ENCODE results near the gene CAMTA1. TPM values are rescaled to one million over a fixed set of nuclear protein-coding genes. Genes with fewer than 3 reads are reported as not detected.

Gene CAMTA1
- total and polyA plus RNA-seq, 12 donors, result 123 to 265 (median 142) TPM

- Histone ChIP-seq H3K27ac (no peak overlapping the region), H3K4me1 (no peaks in the 10 kb centered on the region), H3K27me3 (no peaks in the 10 kb centered on the region), H3K9me3 (peaks cover 0 to 29% (median 2%) of the 10 kb centered on the region in 11 donors), H3K4me3 (no peak overlapping the region), H3K36me3 (no peaks in the 10 kb centered on the region)
- WGBS, 2 donors, result 76 to 94% methylated on average over 2 of the region's 2 CpGs
- ATAC-seq (no peak), DNase-seq (no peak)
- TF ChIP-seq CTCF (IDR thresholded peaks at IDR 0.05), result no peak
- intact Hi-C loops (cut with DNase I), result no loop called here
Measured at GRCh38 chr1:7032992-7033391, 247.7 kb downstream of the CAMTA1 start.

- DNase-seq (no peak), ATAC-seq (no peak)
- intact Hi-C loops (cut with DNase I), result no loop called here
- Histone ChIP-seq H3K27ac (no peak overlapping the region), H3K9me3 (peaks cover 0 to 25% (median 2%) of the 10 kb centered on the region in 11 donors), H3K4me3 (no peak overlapping the region), H3K36me3 (no peaks in the 10 kb centered on the region), H3K4me1 (no peaks in the 10 kb centered on the region), H3K27me3 (peaks cover 0 to 4% (median 0%) of the 10 kb centered on the region in 7 donors)
- WGBS, 2 donors, result 88 to 91% methylated on average over 8 of the region's 8 CpGs
- TF ChIP-seq CTCF (IDR thresholded peaks at IDR 0.05), result no peak
Measured at GRCh38 chr1:7036386-7036785, 251.1 kb downstream of the CAMTA1 start.

DNA sequence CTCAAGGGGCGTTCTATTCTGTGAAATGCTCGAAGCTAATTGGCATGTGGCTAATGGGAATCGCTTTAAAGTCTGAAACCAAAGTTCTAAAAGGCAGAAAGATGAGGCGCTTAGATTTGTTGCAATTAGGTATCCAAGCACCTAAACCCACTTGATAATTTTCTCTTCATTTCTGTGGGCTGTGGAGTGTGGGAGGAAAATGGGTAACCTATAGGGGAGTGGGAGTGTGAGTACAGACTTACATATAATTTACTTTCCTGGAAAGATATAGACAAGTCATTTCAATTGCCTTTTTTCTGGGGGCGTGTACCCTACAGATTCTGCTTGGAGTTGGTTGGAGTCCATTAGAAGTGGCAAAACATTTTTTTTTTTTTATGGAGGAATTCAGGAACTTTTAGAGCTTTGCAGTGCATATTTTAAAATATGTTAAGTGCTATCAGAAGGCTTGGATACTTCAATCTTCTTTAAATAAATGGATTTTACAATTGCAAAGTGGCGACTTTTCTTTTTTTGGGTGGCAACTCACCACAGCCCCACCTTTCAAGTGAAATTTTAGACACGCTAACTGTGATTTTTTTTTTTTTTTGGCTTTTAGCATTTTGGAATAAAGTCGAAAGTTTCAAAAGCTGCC lies 254.5 kb downstream of the CAMTA1 start:
- Histone ChIP-seq H3K4me3 (no peak overlapping the region), H3K9me3 (no peaks in the 10 kb centered on the region), H3K36me3 (no peaks in the 10 kb centered on the region), H3K27ac (no peak overlapping the region), H3K4me1 (no peaks in the 10 kb centered on the region), H3K27me3 (peaks cover 0 to 25% (median 7%) of the 10 kb centered on the region in 7 donors)
- TF ChIP-seq CTCF (IDR thresholded peaks at IDR 0.05), result no peak
- 83 to 86% methylated on average over 8 of the region's 8 CpGs for WGBS, 2 donors
- ATAC-seq (no peak), DNase-seq (no peak)
- intact Hi-C loops (cut with DNase I), result loop anchor here (5.0 to 10.0 kb wide), 4 partner anchors 165 to 608 kb away; no protein-coding TSS in a partner anchor

DNA sequence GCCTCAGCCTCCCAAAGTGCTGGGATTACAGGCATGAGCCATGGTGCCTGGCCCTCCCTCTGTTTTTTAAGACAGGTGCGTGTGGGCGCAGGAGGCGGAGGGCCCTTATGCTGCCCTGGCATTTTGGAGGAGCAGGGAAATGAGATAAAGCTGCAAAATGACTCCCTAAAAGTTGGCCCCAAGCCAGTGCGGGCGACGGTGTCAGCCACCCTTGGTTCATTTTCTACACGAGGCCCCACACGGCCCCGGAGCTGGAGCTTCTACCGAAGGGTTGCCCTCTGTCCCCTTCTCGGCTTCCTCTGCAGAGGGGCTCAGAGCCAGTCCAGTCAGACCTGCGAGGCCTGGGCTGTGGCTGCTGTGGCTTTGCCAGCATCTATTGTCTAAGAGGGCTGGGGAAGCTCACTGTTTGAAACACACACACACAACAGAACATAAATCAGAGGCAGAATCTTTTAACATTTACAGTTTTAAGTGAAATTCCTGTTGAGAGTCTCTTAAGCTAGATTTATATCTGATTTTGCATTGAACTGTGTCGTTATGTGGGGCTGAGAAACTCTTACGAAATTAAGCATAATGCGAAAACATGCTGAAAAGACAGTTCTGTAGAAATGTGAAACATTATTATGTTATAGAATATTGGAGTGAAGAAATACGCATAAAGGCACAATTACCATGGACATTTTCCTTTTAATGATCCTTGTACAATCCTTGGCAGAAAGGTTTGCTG lies 255.9 kb downstream of the CAMTA1 start:
- Histone ChIP-seq H3K27me3 (peaks cover 0 to 28% (median 9%) of the 10 kb centered on the region in 7 donors), H3K4me1 (no peaks in the 10 kb centered on the region), H3K4me3 (no peak overlapping the region), H3K9me3 (no peaks in the 10 kb centered on the region), H3K36me3 (no peaks in the 10 kb centered on the region), H3K27ac (no peak overlapping the region)
- ATAC-seq (no peak), DNase-seq (no peak)
- no peak for TF ChIP-seq CTCF (IDR thresholded peaks at IDR 0.05)
- WGBS, 2 donors, result 81 to 87% methylated on average over 16 of the region's 16 CpGs
- intact Hi-C loops (cut with DNase I), result loop anchor here (5.0 to 10.0 kb wide), 4 partner anchors 164 to 606 kb away; no protein-coding TSS in a partner anchor
